ENCODE results near the gene DPYD.

The DPYD gene

GRCh38 chr1:97791251-97791650 lies 129.6 kb downstream of the DPYD start:
- DNase-seq (ENCODE audit: low spot score), result no peak

DNA sequence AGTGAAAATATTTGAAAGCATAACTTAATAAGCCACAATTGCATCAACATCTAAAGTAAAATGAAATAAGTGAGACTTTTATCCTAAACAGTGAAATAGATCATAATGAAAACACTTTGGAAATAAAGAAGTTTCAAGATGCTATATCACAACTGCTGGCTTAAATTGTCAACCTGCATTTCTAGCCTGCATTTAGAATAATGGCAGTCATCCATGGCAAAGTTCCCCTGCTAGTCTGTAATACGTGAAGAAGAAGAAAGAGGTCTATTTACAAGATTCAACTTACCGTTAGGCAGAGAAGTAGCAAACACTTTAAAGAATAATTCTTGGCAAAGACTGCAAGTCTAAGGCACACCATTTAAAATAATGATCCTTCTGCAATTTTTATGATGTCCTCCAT lies 133.6 kb downstream of the DPYD start:
- DNase-seq (ENCODE audit: low spot score), result no peak

GRCh38 chr1:97784661-97785060 lies 136.2 kb downstream of the DPYD start:
- DNase-seq (ENCODE audit: low spot score), result no peak

- no peak for DNase-seq (ENCODE audit: low spot score)
These were observed 137.1 kb downstream of the DPYD start for GRCh38 chr1:97783751-97784150.

DNA sequence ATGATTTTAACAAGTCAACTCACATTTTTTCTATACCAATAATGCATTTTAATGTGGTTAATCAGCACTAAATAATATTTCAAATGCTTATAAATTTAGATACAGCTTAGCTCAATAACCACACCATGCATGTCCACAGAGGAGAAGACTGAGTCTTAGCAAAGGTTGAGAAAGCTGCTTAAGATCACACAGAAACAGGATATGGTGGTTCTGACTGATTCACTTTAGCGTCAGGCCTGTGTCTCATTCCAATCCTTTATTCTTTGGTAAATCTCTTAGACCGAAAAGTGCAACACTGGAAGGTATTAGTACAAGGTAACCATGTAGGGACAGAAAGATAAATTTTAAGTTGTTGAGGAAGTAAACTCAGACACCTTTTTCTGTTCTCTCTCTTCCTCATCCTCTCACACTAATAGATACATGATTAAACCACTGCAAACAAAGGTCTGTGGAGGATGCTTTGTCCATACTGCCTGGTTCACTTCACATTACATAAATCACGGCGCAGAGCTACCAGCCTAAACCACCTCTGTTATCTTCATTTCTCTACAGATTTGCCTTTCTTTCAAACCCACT lies 139.0 kb downstream of the DPYD start:
- DNase-seq (ENCODE audit: low spot score), result no peak

DNA sequence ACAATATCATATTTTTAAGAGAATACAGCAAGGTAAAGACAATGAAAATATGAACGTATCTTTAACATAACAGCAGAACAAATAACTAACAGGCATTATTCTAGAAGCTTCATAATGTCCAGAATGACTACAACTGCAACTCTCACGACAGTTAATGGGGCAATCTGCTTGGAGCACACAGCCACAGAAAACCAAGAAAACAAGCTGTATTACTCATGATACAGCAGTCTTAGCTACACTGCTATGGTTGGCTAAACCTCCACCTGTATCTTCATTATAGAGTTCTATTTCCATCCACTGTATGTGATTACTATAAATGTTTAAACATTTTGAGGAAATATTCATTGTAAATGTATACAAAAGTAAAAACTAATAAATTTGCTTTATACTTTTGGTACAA lies 139.9 kb downstream of the DPYD start:
- no peak for DNase-seq (ENCODE audit: low spot score)

GRCh38 chr1:97778718-97779117 lies 142.1 kb downstream of the DPYD start:
- no peak for DNase-seq (ENCODE audit: low spot score)

GRCh38 chr1:97770376-97770775 lies 150.5 kb downstream of the DPYD start:
- no peak for DNase-seq (ENCODE audit: low spot score)

GRCh38 chr1:97767381-97767780 lies 153.5 kb downstream of the DPYD start:
- no peak for DNase-seq (ENCODE audit: low spot score)

DNA sequence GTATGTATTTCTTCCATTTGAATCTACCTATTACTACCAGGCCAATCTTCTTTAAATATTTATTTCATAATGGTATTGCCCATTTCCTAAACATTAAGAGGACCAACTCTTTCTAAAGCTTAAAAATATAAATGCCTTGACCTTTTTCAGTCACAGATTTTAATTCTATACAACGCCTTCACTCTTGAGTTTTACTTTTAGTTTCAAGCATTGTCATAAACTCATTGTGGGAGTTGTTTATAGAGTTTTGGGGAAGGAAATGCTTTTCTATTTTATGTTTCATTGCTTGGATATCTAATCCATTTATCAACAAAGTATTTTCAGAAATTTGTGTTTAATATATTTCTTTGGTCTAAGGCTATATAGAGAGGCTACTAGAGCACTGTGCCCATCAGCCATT lies 155.8 kb downstream of the DPYD start:
- no peak for DNase-seq (ENCODE audit: low spot score)

GRCh38 chr1:97761637-97762036 lies 159.2 kb downstream of the DPYD start:
- no peak for DNase-seq (ENCODE audit: low spot score)

DNA sequence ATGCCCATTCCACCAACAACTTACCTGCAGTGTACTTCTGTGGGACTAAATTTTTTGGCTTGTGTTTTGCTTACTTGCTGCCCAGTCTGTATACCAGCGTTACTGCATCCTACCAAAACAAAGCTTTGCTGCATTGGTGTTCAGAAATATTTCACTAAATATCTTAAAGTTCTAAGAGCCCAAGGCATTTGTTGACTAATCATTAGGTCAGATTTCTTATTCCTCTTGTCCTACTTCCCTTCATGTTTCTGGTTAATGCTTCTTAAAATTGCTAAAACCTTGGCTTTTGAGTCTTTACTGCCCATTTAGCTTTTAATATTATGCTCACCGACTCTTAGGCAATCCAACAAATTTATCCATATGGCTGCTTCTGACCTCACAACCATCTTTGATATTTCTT lies 161.8 kb downstream of the DPYD start:
- no peak for DNase-seq (ENCODE audit: low spot score)

DNA sequence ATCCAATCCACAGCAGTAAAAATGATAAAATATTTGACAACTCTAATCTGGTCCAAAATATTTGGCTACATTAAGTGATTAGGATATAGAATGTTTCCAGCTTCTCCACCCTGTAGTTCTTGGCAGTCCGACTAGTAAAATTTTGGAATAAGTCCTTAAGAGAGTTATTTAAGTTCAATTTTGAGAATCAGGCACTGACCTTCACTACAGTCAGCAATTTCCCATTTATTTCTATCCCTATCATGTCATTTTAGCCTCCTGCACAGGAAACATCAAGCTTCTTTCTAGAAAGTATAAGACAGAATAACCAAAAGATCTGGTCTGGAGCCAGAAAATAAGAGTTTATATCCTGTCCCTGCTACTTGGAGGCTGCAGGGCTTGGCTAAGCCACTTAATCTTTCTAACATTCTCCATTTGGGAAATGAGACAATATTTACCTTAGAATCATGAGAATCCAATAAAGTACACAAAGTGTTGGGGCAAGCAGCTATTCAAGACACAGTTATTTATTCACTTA lies 162.2 kb downstream of the DPYD start:
- DNase-seq (ENCODE audit: low spot score), result no peak

DNA sequence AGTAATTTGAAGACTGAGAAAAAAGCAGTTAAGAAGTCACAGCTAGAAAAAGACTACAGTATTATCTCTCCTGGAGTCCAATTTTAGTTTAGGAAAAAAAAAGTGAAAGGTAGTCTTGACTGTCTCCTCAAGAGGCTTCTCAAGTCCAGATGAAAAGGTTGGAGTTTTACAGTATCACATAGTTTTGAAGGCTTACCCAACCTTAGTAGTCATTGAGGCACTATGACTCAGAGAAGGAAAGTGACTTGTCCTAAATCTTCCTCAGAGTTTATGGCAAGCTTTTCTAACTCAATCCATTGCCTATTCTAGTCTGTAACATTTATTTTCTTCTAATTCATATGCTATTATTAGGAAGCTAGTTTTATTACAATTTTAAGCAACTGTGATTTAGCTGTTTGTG lies 174.9 kb downstream of the DPYD start:
- DNase-seq (ENCODE audit: low spot score), result no peak

- no peak for DNase-seq (ENCODE audit: low spot score)
These were observed 175.9 kb downstream of the DPYD start for GRCh38 chr1:97744977-97745376.

- peak; percentile 1 for DNase-seq (ENCODE audit: low spot score)
These were observed 177.7 kb downstream of the DPYD start for GRCh38 chr1:97743129-97743528.

DNA sequence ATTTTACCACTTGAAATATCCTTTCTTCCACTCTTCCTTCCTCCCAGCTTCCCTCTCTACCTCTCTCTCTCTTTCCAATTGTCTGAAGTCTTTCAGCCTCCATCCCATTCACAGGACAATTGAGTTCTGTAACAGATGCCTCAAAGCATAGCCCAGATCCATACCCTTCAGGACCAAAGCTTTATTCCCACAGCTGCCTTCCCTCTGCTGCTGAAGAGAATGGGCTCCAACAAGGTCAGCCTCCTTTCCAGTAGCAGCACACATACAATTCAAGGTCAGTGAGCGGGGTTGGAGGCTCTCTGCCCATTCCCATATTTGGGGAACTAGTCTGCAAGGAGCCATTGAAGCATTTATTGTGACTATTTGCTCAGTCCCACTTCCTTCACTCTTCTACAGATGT lies 179.9 kb downstream of the DPYD start:
- DNase-seq (ENCODE audit: low spot score), result no peak

DNA sequence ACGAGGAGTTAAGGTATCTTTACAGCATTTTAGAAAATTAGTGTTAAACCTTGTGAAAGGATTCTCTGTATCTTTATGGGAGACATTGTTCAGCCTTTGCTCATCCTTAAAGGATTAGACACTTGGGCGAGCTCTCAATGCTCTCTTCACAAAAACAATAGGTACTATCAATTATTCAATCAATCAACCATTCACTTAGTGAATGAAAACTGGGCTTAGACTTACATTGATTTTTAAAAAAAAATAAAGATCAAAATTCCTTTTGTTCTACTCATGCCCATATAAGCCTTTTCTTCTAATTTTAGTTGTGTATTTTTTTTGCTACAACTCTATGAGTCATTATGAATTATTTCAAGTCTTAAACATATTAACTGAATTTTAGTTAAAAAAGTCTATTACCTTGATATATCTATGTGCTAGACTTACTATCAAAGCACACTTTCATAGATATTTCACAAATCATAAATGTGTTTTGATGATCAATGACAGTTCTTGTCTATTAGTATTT lies 181.2 kb downstream of the DPYD start:
- DNase-seq (ENCODE audit: low spot score), result no peak

- DNase-seq (ENCODE audit: low spot score), result no peak
These were observed 182.6 kb downstream of the DPYD start for GRCh38 chr1:97738270-97738669.

- DNase-seq (ENCODE audit: low spot score), result no peak
These were observed 190.6 kb downstream of the DPYD start for GRCh38 chr1:97730271-97730670.

GRCh38 chr1:97728436-97728835 lies 192.4 kb downstream of the DPYD start:
- no peak for DNase-seq (ENCODE audit: low spot score)

- DNase-seq (ENCODE audit: low spot score), result no peak
These were observed 193.8 kb downstream of the DPYD start for GRCh38 chr1:97727029-97727428.

DNA sequence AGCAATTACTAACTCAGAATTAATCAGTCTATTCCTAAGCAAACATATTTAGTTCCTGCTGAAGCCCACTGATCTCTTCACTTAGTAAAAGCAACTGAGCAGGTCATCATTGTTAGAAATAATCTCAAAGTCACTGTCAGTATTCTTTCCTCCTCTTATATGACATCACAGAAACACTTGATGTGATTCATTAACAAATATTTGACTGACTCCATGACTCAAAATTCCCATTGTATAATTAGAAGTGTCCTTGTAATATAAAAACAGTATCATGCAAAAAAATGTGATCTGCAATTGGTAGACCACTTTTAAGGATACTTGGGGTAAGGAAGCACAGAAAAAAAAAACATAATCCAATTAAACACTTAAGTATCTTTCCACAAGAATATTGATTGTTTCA lies 194.4 kb downstream of the DPYD start:
- DNase-seq (ENCODE audit: low spot score), result no peak

DNA sequence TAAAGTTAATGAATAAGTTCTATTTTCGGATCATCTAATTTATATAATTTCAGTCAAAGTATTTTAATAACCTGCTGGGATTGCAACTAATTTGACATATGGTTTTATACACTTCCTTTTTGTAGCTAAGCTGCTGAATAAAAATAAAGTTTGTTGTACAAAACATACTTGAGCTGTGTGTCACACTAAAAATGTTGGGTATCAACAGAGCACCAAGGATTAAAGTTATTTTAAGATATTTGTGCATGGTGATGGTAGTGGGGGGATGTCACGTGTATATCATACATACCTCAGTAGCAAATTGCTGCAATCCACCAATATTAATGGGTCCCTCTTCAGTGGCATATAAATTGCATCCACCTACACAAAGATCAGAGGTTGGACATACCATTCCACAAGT lies 199.6 kb downstream of the DPYD start:
- no peak for DNase-seq (ENCODE audit: low spot score)
